HepG2 (cell line): ENCODE results near the gene ARTN. TPM values are rescaled to one million over a fixed set of nuclear protein-coding genes. Genes with fewer than 3 reads are reported as not detected.
A peak's percentile ranks its signal among the peaks of the same experiment; 100 is the strongest.

ENCODE experiments used
- AHR ChIP-seq: IDR thresholded peaks from 2 replicates; pipeline ENCODE4 v1.6.1; 2018; ENCODE audit warnings: missing genetic modification reagents, missing compliant biosample characterization
- CBFB ChIP-seq: sonication (generic); formaldehyde crosslinking; IDR thresholded peaks from 2 replicates; pipeline ENCODE4 v1.4.0; 2020; ENCODE audit warnings: missing genetic modification reagents
- CREB1 ChIP-seq, 2 experiments: fragments of 450-650 bp in 1 of 2; IDR thresholded peaks; 2 replicates each; pipeline ENCODE4 v1.6.1; 2016 to 2017; ENCODE audit warnings: control low read depth in 1 of 2, mild to moderate bottlenecking in 1 of 2, missing compliant biosample characterization in 1 of 2, missing genetic modification characterization in 1 of 2
- DR1 ChIP-seq: sonication (generic); formaldehyde crosslinking; IDR thresholded peaks from 2 replicates; pipeline ENCODE4 v1.8.0; 2021; ENCODE audit warnings: mild to moderate bottlenecking, missing genetic modification reagents, inconsistent platforms
- ERF ChIP-seq: IDR thresholded peaks from 2 replicates; pipeline ENCODE4 v1.6.1; 2018; ENCODE audit warnings: missing biosample characterization, missing genetic modification reagents
- HHEX ChIP-seq: IDR thresholded peaks from 2 replicates; pipeline ENCODE4 v1.6.1; 2016; ENCODE audit warnings: control low read depth
- HIC2 ChIP-seq: sonication (generic); formaldehyde crosslinking; IDR thresholded peaks from 2 replicates; pipeline ENCODE4 v1.9.0; 2022; ENCODE audit warnings: low read depth, missing genetic modification reagents
- HNRNPUL1 ChIP-seq: fragments of 200-400 bp; formaldehyde crosslinking; IDR thresholded peaks from 2 replicates; pipeline ENCODE4 v1.6.1; 2017; ENCODE audit warnings: low read depth, mild to moderate bottlenecking, low read length, moderate library complexity
- KMT2B ChIP-seq: IDR thresholded peaks from 2 replicates; pipeline ENCODE4 v1.6.1; 2016; ENCODE audit warnings: missing genetic modification reagents, missing compliant biosample characterization
- MEF2D ChIP-seq: sonication (generic); formaldehyde crosslinking; IDR thresholded peaks from 2 replicates; pipeline ENCODE4 v1.5.1; 2020; ENCODE audit warnings: mild to moderate bottlenecking, missing genetic modification reagents
- MYC ChIP-seq: sonication (generic); formaldehyde crosslinking; IDR thresholded peaks from 2 replicates; pipeline ENCODE4 v1.9.0; 2021; ENCODE audit warnings: missing genetic modification reagents, borderline replicate concordance
- PLRG1 ChIP-seq: fragments of 450-650 bp; conservative IDR thresholded peaks from 2 replicates; pipeline ENCODE4 v1.6.1; 2016
- SP1 ChIP-seq, 2 experiments: fragments of 450-650 bp in 1 of 2; sonication (generic) in 1 of 2; formaldehyde crosslinking in 1 of 2; IDR thresholded peaks; 2 replicates each; pipeline versions ENCODE4 v1.4.0 to v1.6.1; 2016 to 2020; ENCODE audit warnings: missing genetic modification reagents in 1 of 2
- TCF12 ChIP-seq, 2 experiments: fragments of 450-650 bp in 1 of 2; sonication (generic) in 1 of 2; formaldehyde crosslinking in 1 of 2; IDR thresholded peaks; 2 replicates each; pipeline versions ENCODE4 v1.6.1 to v1.8.0; 2017 to 2022; ENCODE audit warnings: antibody characterized with exemption in 1 of 2, mild to moderate bottlenecking in 1 of 2, missing genetic modification reagents in 1 of 2, moderate library complexity in 1 of 2
- TOPORS ChIP-seq: sonication (generic); formaldehyde crosslinking; IDR thresholded peaks from 2 replicates; pipeline ENCODE4 v1.8.0; 2023; ENCODE audit warnings: mild to moderate bottlenecking, missing genetic modification reagents
- ZNF264 ChIP-seq: sonication (generic); formaldehyde crosslinking; IDR thresholded peaks from 2 replicates; pipeline ENCODE4 v1.4.0; 2020; ENCODE audit warnings: missing genetic modification reagents
- ZNF704 ChIP-seq: sonication (generic); formaldehyde crosslinking; IDR thresholded peaks from 2 replicates; pipeline ENCODE4 v1.8.1; 2023; ENCODE audit warnings: mild to moderate bottlenecking, inconsistent platforms, moderate library complexity, missing genetic modification reagents, borderline replicate concordance
- ZNF747 ChIP-seq: sonication (generic); formaldehyde crosslinking; IDR thresholded peaks from 2 replicates; pipeline ENCODE4 v1.8.1; 2023; ENCODE audit warnings: missing genetic modification reagents, mild to moderate bottlenecking, borderline replicate concordance
- ZNF775 ChIP-seq: sonication (generic); formaldehyde crosslinking; IDR thresholded peaks from 2 replicates; pipeline ENCODE4 v1.4.0; 2020; ENCODE audit warnings: missing genetic modification reagents, mild to moderate bottlenecking, moderate library complexity, borderline replicate concordance
- ZNF776 ChIP-seq: sonication (generic); formaldehyde crosslinking; IDR thresholded peaks from 2 replicates; pipeline ENCODE4 v1.4.0; 2020; ENCODE audit warnings: mild to moderate bottlenecking, missing genetic modification reagents
- ZNF816 ChIP-seq: sonication (generic); formaldehyde crosslinking; IDR thresholded peaks from 2 replicates; pipeline ENCODE4 v1.8.0; 2022; ENCODE audit warnings: missing genetic modification reagents, mild to moderate bottlenecking, borderline replicate concordance
- polyA plus RNA-seq, 8 experiments: library from polyadenylated mRNA; depleted of rRNA in 3 of 8; stranded (reverse) in 7 of 8; unstranded in 1 of 8; fragments of >200 nt; fragmentation: Illumina TruSeq in 4 of 8; extraction: Trizol in 4 of 8; gene quantifications; 2 replicates each; pipeline versions ENCODE4 v1.2.1 to v1.2.3, GENCODE V29; 2011 to 2016; ENCODE audit warnings: low read depth in 4 of 8, missing spikeins in 1 of 8, mixed read lengths in 1 of 8; ENCODE audit not compliant: insufficient read depth in 1 of 8
- total RNA-seq, 5 experiments: library from RNA; depleted of rRNA; stranded (reverse); fragments of >200 nt; fragmentation: Illumina TruSeq; extraction: Trizol; gene quantifications; 2 replicates each; pipeline ENCODE4 v1.2.3, GENCODE V29; 2016; ENCODE audit warnings: low read depth in 1 of 5
- TF ChIP-seq, protein P1 (sequence below): IDR thresholded peaks from 2 replicates; pipeline ENCODE4 v1.6.1; 2012; ENCODE audit warnings: low read depth, low read length, improper control_type of control experiment
- TF ChIP-seq, protein P2 (sequence below): sonication (generic); formaldehyde crosslinking; IDR thresholded peaks from 2 replicates; pipeline ENCODE4 v1.4.0; 2020; ENCODE audit warnings: missing genetic modification reagents, mild to moderate bottlenecking, borderline replicate concordance

ARTN gene
- total and polyA plus RNA-seq, 2 of the 13 experiments (the other 11 are each of a cell fraction or from before 2014, with no cell fraction given): 0.11 to 0.62 TPM

- TF ChIP-seq HIC2 (CRISPR knock-in tag): no peak
- TF ChIP-seq HHEX (CRISPR knock-in tag): no peak
- TF ChIP-seq, protein P1, sequence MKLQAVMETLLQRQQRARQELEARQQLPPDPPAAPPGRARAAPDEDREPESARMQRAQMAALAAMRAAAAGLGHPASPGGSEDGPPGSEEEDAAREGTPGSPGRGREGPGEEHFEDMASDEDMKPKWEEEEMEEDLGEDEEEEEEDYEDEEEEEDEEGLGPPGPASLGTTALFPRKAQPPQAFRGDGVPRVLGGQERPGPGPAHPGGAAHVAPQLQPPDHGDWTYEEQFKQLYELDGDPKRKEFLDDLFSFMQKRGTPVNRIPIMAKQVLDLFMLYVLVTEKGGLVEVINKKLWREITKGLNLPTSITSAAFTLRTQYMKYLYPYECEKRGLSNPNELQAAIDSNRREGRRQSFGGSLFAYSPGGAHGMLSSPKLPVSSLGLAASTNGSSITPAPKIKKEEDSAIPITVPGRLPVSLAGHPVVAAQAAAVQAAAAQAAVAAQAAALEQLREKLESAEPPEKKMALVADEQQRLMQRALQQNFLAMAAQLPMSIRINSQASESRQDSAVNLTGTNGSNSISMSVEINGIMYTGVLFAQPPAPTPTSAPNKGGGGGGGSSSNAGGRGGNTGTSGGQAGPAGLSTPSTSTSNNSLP: no peak
- no peak for TF ChIP-seq TCF12 (IDR thresholded peaks at IDR 0.05)
- no peak for TF ChIP-seq TCF12 (CRISPR knock-in tag; IDR thresholded peaks at IDR 0.05)
- TF ChIP-seq HNRNPUL1: no peak
- no peak for TF ChIP-seq ZNF704 (CRISPR knock-in tag)
- no peak for TF ChIP-seq MEF2D (CRISPR knock-in tag)
- no peak for TF ChIP-seq ZNF747 (CRISPR knock-in tag)
- TF ChIP-seq DR1 (CRISPR knock-in tag): 0 out of 2 replicates have a peak, but pooled peaks have one; percentile 33
- TF ChIP-seq KMT2B: no peak
- no peak for TF ChIP-seq ZNF264 (CRISPR knock-in tag)
- TF ChIP-seq CBFB (CRISPR knock-in tag): no peak
- TF ChIP-seq TOPORS (CRISPR knock-in tag): no peak
- TF ChIP-seq ERF (CRISPR knock-in tag): no peak
- TF ChIP-seq AHR (CRISPR knock-in tag): no peak
- TF ChIP-seq SP1 (IDR thresholded peaks at IDR 0.05): no peak
- TF ChIP-seq SP1 (CRISPR knock-in tag; IDR thresholded peaks at IDR 0.05): no peak
- no peak for TF ChIP-seq CREB1 (IDR thresholded peaks at IDR 0.05)
- no peak for TF ChIP-seq CREB1 (CRISPR knock-in tag; IDR thresholded peaks at IDR 0.05)
- no peak for TF ChIP-seq MYC (CRISPR knock-in tag)
- TF ChIP-seq ZNF816: no peak
- peak; percentile 71; the same call in 1 of the 2 replicates for TF ChIP-seq ZNF776
- TF ChIP-seq, protein P2, sequence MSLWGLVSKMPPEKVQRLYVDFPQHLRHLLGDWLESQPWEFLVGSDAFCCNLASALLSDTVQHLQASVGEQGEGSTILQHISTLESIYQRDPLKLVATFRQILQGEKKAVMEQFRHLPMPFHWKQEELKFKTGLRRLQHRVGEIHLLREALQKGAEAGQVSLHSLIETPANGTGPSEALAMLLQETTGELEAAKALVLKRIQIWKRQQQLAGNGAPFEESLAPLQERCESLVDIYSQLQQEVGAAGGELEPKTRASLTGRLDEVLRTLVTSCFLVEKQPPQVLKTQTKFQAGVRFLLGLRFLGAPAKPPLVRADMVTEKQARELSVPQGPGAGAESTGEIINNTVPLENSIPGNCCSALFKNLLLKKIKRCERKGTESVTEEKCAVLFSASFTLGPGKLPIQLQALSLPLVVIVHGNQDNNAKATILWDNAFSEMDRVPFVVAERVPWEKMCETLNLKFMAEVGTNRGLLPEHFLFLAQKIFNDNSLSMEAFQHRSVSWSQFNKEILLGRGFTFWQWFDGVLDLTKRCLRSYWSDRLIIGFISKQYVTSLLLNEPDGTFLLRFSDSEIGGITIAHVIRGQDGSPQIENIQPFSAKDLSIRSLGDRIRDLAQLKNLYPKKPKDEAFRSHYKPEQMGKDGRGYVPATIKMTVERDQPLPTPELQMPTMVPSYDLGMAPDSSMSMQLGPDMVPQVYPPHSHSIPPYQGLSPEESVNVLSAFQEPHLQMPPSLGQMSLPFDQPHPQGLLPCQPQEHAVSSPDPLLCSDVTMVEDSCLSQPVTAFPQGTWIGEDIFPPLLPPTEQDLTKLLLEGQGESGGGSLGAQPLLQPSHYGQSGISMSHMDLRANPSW: no peak
- TF ChIP-seq ZNF775 (CRISPR knock-in tag): no peak
- no peak for TF ChIP-seq PLRG1
These were observed at the start of gene ARTN (continued) for GRCh38 chr1:43933386-43934100.
